NCI-H2227 treated with DMSO at 0.1 percent for 48 hours (cell line): ENCODE measurements around the gene RTN4IP1.

Experiments
- DNase-seq: peaks from one replicate; lab custom pipeline; 2025; lab: John Stamatoyannopoulos, UW

Gene RTN4IP1, protein sequence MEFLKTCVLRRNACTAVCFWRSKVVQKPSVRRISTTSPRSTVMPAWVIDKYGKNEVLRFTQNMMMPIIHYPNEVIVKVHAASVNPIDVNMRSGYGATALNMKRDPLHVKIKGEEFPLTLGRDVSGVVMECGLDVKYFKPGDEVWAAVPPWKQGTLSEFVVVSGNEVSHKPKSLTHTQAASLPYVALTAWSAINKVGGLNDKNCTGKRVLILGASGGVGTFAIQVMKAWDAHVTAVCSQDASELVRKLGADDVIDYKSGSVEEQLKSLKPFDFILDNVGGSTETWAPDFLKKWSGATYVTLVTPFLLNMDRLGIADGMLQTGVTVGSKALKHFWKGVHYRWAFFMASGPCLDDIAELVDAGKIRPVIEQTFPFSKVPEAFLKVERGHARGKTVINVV

DNA sequence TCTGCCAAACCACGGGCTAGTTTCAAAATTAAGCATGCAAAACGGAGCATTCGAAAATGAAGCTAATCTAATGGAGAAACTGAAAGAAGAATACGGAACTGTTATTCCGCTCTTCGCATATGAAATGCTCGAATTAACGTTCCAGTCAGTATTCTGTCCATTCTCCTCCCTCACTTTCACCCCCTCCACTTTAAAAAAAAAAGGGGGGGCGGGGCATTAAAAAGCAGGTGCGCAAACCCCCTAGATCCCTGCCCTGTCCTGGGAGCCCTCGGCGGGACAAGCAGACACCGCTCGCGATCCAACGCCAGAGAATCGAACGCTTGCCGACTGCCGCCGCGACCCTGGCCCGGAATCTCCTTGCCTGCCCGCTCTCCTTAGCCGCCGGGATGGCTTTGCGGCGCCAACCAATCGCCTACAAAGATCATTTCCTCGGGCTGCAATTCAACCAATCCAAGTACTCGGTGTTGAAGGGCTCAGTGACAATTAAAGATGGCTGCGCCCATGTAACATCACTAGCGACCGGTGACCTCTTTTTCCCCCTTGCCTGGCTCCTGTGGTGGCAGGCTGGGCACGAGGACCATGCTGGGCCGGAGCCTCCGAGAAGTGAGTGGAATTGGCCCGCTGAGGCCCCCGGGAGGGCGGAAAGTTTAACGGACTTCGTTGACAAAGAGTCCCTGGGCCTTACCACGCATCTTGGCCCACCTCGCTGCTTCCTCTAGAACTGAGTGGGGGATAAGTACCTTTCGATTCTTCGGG lies at the start of gene RTN4IP1, which contains the start of gene QRSL1:
RTN4IP1 (minus strand) TSS at position 396 of the 756 bp plus-strand sequence. CDS start 477 bp downstream, outside the sequence.
QRSL1 (plus strand) TSS at position 476 of the 756 bp plus-strand sequence; CDS start at position 580, 104 bp downstream.
- DNase-seq, result peak; percentile 87

DNA sequence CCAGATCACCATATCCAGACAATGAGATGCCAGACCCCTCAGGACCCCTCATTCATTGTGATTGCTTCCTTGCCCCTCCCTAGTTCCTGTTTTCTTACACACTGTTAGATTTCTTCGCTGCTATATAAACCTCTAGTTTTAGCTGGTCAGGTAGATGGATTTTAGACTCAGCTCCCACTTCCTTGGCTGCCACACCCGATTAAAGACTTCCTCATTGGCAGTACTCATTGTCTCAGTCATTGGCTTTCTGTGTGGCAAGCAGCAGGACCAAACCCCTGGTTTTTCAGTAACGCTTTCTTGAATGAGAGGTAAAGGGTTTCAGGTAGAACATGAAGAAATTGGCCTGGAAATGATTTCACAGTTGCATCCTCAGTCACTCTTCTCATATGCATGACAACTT lies 48.0 kb upstream of the RTN4IP1 start:
- DNase-seq, result no peak

DNA sequence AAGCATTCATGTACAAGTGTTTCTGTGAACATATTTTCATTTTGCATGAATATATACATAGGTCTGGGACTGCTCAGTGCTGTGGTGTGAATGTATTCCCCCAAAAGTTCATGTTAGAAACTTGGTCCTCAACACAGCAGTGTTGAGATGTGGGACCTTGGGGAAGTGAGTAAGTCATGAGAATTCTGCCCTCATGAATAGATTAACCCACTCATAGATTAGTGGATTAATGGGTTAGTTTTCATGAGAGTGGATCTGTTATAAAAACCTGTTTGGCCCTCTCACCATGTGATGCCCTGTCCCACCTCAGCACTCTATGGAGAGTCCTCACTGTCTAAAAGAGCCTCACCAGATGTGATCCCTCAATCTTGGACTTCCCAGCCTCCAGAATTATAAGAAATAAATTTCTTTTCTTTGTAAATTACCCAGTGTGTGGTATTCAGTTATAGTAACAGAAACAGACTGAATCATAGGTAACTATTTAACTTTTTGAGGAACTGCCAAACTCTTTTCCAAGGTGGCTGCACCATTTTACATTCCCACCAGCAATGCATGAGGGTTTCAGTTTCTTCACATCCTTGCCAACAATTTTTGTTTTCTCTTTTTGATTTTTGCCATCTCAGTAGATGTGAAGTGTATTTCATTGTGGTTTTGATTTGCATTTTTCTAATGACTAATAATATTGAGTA lies 45.4 kb upstream of the RTN4IP1 start:
- no peak for DNase-seq

DNA sequence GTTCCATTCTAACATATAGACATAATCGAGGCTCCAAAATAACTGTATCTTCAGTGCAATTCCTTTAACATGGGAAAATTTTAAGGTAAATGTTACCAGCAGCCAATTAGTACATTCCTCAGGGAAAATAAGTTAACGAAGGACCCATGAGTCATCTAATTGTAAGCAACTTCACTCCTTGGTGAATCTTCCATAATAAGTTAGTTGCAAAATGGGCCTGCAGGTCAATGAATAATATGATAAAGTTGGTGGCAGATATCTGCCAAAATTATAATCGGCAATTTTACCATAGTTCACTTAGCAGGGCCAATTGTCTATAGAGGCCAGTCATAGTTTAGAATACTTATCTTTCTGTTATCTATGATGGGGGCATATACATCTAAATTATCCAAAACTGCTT lies 42.4 kb upstream of the RTN4IP1 start:
- no peak for DNase-seq

DNA sequence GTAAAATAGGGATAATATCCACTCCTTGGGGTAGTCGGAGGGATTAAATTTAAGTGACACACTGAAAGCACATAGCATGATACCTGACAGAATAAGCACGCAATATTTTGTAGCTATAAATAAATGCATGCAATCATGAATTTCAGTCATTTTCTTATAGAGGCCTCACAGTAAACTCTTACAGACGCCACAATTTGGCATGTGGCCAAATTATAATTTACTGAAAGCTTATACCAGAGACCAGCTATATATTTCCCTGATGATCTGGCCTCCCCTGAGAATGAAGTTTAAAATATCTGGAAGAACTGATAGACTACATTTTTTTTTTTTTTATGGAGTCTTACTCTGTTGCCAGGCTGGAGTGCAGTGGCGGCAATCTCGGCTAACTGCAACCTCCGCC lies 40.9 kb upstream of the RTN4IP1 start:
- DNase-seq, result no peak

DNA sequence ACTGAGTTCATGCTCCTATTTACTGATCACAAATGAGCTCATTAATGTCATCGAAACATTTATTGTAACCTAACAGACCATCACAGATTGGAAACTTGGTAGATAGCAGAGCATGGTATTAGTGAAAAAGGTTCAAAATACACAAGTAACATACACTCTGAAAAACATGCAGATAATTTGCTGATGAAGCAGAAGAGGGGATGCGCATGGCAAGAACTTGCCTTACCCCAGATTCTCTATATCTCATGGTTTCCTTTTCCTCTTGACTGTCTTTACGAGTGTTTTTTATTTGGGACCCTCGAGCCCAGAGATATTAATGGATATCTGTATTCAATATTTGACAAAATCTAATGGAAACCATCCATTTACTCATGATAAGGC lies 37.7 kb upstream of the RTN4IP1 start:
- DNase-seq, result no peak

DNA sequence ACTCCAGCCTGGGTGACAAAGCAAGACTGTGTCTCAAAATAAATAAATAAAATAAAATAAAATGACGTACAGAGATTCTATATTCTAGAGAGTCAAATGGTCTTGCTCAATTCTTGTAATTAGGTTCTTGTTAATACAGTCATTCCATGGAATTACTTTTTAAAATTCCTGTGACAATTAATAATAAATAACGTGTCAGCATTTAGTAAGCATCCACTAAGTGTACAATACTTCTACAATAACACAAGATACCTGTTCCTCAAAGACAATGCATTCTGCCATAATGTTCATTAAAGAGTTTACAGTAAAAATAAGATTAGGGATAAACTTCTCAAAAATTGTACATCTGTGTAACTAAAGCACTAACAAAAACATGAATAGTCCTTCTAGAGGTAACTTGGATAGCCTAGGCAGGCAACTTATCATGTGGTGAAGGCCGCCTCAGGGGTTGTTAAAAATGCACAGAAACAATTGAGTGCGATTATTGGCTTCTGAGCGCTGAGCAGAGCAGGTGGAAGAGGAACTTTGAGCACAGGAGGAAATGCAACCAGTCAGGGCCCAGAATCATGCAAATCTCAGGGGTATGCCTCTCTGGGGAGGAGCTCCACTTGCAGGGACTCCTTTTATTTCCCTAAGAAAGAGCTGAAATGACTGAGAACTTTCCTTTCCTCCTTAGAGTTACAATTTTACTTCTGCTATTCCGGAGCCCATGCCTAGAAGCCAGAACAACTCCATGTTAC lies 37.2 kb upstream of the RTN4IP1 start:
- no peak for DNase-seq

DNA sequence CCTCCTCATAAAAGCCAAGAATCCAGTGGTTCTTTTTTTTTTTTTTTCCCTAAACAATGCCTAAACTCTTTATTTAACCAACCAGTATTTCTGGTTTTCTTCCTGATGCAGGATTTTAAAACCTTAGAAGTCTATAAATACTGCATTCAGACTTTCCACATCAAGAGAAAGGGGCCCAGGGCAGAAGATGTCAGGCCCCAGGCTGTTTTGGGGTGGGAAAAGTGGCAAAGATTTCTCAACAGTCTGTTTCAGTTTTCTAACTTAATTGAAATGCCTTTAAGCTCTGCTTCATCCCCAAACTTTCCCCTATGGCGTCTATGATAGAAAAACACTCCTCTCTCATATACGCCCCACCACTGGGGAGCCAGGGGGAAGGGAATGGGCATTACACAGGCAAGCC lies 33.2 kb upstream of the RTN4IP1 start:
- DNase-seq, result no peak

DNA sequence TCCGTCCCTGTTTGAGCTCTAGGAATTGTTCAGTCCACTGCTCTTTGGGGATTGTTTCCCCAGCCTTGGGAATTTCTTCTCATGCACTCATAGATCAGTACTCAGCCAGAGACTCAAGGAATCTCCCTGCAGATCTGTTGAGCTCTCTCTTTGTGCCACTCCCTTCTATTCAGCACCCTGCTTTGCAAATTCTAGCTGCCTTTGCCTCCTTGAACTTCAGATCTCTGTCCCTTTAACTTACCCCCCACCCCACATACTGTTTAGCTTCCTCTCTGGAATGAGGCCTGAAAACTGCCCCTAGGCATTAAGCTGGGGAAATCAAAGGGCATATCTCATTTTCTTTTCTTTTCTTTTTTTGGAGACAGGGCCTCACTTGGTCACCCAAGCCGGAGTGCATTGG lies 30.6 kb upstream of the RTN4IP1 start:
- DNase-seq, result no peak

DNA sequence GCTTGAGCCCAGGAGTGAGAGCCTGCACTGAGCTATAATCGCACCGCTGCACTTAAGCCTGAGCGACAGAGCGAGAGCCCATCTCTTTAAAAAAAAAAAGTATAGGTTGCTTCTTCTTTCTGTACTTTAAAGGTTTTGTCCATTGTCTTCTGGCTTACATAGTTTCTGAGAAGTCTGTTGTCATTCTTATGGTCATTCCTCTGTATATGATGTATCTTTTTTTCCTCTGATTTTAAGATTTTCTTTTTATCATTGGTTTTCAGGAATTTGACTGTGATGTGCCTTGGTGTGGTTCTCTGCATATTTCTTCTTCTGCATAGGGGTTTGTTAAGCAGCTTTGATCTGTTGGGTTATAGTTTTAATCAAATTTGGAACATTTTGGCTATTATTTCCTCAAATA lies 29.2 kb upstream of the RTN4IP1 start:
- DNase-seq, result no peak

DNA sequence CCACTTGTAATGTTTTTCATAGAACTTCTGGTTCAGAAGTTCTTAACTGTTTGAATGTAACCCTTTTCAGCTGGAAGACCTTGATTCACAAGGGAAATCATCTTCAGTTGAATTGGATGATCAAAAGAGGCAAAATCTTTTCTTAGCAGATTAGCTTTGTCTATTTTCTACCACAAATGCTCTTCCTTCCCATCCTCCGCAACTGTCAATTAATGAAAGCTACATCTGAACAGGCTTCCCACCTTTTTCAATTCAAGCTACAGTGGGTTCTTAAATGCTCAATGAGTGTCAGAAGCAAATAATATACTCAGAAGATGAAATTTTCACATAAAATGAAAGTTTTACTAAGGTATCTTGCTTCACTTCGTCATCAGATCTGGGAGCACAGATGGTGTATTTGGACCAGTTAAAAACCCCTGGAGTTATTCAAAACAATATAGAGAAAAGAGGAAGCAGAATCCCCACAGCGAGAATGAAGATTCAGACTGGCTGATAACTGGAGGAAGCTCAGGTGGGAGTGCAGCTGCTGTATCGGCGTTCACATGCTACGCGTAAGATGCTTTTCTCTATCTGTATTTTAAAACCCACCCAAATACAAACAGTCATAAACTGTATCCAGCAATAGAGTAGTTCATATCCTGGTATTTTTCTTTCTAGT lies 19.5 kb upstream of the RTN4IP1 start:
- DNase-seq, result no peak

DNA sequence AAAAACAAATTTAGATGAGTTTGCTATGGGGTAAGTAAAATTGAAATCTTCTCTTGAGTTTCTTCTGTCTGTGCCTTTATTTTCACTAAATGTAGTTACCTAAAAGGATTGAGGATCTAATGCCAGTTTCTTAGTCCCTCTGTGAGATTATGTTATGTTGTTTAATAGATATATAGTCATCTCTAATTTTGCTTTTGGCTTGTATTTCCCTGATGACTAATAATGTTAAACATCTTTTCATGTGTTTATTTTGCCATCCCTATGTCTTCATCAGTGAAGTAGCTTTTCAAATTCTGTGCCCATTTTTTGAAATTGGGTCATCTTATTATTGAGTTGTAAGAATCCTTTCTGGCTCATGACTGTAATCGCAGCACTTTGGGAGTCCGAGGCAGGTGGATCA lies 13.8 kb upstream of the RTN4IP1 start:
- no peak for DNase-seq

DNA sequence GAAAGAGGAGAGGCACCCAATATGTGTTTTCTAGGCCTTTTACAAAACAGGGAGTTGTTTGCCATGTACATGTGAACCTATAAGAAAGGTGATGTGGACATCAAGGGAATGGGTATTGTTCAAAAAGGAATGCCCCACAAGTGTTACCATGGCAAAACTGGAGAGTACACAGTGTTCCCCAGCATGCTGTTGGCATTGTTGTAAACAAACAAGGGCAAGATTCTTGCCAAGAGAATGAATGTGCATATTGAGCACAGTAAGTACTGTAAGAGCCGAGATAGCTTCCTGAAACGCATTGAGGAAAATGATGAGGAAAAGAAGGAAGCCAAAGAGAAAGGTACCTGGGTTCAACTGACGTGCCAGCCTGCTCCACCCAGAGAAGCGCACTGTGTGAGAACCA lies 13.2 kb upstream of the RTN4IP1 start:
- DNase-seq, result no peak

DNA sequence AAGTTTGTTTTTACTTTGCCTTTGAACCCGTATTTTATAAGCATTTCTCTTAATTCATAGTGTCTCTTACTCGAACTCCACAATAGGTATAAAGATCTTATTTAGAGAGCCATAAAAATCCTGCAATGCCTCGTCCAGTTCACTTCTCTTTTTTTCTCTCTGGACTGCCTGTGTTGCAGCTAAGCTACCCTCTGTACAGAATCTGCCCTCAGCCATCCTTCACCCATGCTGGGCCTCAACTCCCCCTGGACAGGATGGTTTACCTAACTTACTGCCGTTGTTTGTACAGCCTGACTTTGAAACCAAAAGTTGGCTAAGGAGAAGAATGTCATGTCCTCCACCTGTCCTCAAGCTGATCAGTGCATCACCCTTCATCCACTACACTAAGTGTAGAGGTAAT lies 10.5 kb upstream of the RTN4IP1 start:
- no peak for DNase-seq

DNA sequence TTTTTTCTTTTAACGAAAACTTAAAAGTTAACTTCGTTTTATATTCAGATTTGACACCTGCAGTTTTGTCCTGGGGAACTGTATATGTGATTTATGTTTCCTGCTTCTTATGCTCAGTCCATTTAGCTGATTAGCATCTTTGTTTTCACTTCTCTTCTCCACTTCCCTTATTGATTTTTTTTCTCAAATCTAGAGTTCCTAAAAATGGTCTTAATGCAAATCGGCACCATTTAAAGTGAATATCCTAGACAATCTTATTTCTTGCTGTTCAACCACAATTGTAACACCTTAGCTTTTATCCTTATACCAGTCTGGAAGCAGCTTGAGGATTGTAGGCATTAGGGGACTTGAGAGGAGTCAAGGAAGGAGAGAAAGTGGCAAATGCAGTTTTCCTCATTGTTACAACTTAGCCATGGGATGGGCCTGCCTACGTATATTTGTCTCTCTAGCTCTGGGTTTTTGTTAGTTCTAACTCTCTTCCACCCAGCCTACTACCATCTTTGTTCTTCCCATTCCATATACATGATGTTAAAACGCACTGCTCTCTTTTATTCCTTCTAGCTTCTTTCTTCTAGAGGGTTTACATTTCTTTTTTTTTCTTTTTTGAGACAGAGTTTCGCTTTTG lies 8.5 kb upstream of the RTN4IP1 start:
- no peak for DNase-seq

DNA sequence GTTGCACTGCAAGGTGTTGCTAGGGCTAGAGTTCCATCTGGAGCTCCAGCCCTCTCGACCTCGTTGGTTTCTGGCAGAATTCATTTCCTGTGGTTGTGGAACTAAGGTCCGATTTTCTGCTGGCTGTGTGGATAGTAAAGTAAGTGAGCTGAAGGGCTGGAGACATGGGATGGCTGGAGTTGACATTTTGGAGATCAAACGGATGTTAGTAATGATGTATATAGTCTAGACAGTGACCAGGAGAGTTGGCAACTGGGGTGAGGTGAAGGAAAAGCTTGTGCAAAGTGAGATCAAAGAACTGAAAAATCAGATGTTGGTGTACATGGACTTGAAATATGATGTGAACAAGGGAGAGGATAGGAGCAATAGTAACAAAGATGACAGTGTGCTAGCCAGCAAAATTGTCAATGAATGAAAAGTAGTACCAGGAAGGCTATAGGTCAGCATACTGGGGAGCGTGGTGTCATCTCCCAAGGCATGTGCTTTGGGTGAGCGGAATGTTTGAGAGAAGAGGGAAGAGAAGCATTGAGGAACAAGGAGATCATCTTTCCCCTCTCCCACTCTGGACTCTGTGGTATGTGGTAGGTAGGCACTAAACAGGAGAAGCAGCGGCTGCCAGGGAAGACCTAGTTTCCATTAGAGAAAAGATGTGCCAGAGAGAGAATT lies 7.9 kb upstream of the RTN4IP1 start:
- DNase-seq, result no peak

DNA sequence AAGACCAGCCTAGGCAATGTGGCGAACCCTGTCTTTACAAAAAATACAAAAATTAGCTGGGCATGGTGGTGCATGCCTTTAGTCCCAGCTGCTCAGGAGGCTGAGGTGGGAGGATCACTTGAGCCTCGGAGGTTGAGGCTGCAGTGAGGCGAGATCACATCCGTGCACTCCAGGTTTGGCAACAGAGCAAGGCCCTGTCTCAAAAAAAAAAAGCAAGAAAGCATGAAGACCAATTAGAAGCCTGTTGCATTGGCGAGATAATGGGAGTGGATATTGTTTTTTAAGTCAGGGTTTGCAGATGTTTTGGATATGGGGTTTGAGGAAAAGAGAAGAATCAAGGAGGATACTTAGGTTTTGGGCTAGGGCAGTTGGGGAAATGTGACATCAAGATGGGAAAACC lies 5.3 kb upstream of the RTN4IP1 start:
- no peak for DNase-seq

DNA sequence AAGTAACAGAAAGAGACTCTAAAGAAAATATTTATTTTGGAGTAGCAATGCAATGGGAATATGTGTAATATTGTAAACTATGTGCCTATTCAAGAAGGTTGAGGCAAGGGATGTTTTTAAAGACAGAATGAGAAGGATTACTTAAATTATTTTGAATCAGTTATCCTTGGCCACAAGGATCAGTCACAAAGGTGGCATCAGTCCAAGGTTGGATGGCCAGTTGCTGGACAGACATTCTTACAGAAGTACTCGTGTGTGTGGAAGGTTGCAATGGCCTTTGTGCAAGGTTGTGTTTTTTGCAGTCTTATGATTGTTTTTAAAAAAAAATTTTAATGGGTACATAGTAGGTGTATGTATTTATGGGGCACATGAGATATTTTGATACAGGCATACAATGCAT lies 2.0 kb upstream of the RTN4IP1 start:
- no peak for DNase-seq

DNA sequence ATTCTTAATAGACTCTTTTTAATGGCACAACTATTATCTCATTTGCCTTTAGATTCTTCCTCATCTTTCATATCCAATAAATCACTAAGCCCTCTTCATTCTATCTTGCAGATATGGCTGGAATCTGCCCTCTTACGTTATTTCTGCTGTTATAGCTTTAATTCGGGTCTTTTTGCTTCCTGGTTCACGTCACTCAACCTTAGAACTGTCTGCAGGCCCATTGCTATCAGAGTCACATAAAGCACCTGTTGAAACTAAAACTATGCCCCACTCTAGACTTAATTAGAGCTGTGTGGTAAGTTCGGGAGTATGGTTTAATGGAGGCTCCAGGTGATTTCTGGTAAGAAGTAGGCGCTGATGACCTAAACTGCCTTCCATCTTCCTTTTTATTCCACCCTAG lies 1.1 kb upstream of the RTN4IP1 start:
- DNase-seq, result peak; percentile 22

DNA sequence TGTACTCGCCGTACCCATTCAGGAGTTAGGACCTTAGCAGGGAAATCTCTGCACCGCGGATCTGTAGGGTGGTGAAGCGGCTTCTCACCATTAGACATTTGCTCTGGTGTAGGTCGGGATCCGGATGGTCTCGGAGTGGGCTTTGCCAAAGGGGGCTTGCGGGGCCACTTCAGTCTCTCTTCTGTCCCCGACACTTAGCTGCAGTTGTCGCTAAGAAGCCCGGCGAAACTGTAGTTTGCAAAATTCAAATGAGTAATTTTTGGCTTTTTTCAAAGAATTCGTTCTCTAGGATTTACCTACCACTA lies 513 bp upstream of the RTN4IP1 start:
- no peak for DNase-seq

DNA sequence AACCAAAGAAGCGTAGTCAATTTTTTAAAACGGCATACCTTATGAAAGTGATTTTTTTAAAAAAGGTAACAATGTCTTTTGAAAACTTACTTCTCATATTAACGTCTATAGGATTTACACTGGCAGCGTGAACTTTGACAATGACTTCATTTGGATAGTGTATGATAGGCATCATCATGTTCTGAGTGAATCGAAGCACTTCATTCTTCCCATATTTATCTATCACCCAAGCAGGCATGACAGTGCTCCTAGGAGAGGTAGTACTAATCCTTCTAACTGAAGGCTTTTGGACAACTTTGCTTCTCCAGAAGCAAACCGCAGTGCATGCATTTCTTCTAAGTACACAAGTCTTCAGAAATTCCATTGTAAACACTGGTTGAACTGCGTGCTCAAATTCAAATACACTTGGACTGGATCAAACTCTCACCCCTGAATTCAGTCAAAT lies 618 bp downstream of the RTN4IP1 start:
- DNase-seq, result peak; percentile 10
